HS-5 (cell line): ENCODE results near the gene SOX30.
A peak's percentile ranks its signal among the peaks of the same experiment; 100 is the strongest.
"Not testable (repeated sequence)": the region's sequence is repeated elsewhere in the genome, so short reads cannot be mapped to it uniquely, and the experiment has no call there.

Experiments
- DNase-seq: peaks from one replicate; pipeline ENCODE4 v3.0.0-alpha.2; 2012; ENCODE audit warnings: low read depth

SOX30 gene

GRCh38 chr5:157652377-157652692 is at the start of gene SOX30:
SOX30 (minus strand) TSS chr5:157652438; CDS start chr5:157652078, 360 bp downstream.
- DNase-seq: no peak

DNA sequence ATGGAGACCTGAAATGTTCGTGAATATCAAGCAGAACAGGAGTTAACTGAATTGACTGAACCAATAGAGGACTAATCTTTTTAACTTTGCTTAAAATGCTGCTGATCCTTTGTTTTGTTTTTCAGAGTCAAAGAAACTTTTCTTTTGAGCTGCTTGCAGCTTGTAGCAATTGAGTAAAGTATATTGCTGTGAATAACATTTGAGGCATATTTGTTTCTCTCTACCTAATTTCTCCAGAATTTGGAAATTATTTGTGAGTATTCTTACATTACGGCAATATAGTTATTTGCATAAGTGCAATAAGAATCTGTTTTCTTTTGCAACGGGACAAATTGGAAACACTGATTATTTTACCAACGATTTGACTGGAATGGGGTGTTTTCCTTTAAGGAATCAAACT is 46.4 kb upstream of the SOX30 start:
- not testable (repeated sequence) for DNase-seq

- not testable (repeated sequence) for DNase-seq
Measured at GRCh38 chr5:157696154-157696553, 43.9 kb upstream of the SOX30 start.

- DNase-seq: not testable (repeated sequence)
Measured at GRCh38 chr5:157693816-157694215, 41.6 kb upstream of the SOX30 start.

GRCh38 chr5:157690690-157691433 is 38.6 kb upstream of the SOX30 start:
- no peak for DNase-seq

GRCh38 chr5:157689942-157690689 is 37.9 kb upstream of the SOX30 start:
- no peak for DNase-seq

DNA sequence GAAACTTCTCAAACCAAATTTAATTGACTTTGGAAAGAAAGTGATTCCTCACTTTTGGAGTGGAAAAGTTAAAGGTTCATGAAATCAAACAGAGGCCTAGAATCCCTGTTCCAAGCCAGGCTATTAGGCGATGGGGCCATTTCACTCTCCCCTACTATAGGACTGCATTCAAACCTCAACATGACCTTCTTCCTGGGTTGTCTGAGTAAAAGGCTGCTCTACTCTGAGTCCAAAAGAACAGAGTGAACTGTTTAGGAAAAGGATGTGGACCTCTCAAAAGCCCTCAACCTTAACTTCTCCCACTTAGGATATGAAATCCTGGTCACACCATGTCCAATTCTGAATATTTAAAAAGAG is 34.9 kb upstream of the SOX30 start:
- no peak for DNase-seq

- DNase-seq: not testable (repeated sequence)
Measured at GRCh38 chr5:157686276-157687197, 34.3 kb upstream of the SOX30 start.

DNA sequence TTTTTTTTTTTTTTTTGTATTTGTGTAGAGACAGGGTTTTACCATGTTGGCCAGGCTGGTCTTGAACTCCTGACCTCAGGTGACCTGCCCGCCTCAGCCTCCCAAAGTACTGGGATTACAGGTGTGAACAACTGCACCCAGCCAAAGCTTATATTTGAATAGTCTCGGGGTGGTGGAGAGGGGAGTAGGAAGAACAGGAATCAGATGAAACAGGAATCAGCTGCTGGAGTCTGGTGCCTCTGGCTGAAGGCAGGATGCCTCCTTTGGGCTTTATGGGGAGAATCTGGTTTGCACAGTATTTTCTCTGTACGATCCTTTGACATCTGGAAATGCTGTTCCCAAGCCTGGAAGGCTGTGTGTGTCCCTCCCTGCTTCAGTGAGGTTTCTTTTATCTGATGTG is 30.0 kb upstream of the SOX30 start:
- no peak for DNase-seq

- no peak for DNase-seq
Measured at GRCh38 chr5:157681048-157681447, 28.8 kb upstream of the SOX30 start.

GRCh38 chr5:157680239-157680638 is 28.0 kb upstream of the SOX30 start:
- DNase-seq: no peak

GRCh38 chr5:157679801-157680200 is 27.6 kb upstream of the SOX30 start:
- DNase-seq: no peak

DNA sequence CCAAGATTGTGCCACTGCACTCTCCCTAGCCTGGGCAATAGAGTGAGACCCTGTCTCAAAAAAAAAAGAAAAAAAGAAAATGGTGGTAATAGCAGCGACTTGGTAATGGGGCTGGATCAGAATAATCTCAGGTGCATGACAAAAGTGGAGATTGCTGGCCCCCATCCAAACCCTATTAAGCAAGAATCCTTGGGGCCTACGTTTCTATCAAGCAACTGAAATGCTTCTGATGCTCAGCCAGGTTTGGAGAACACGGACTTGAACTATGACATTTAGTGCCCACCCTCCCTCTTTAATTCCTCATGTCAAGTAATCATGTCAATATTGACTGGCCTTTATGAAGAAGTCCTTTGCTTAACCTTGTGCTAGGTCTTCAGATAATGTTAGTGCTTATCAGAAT is 25.7 kb upstream of the SOX30 start:
- DNase-seq: no peak

GRCh38 chr5:157674351-157674750 is 22.1 kb upstream of the SOX30 start:
- not testable (repeated sequence) for DNase-seq

DNA sequence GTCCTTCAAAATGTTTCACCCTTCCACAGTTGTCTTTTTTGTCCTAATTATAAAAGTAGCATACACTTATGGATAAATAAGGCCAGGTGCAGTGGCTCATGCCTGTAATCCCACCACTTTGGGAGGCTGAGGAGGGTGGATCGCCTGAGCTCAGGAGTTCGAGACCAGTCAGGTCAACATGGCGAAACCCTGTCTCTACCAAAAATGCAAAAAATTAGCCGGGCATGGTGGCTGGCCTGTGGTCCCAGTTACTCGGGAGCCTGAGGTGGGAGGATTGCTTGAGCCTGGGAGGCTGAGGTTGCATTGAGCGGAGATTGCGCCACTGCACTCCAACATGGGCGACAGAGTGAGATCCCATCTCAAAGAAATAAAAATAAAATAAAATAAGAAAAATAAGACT is 20.7 kb upstream of the SOX30 start:
- DNase-seq: no peak

- DNase-seq: no peak
Measured at GRCh38 chr5:157671592-157672330, 19.5 kb upstream of the SOX30 start.

DNA sequence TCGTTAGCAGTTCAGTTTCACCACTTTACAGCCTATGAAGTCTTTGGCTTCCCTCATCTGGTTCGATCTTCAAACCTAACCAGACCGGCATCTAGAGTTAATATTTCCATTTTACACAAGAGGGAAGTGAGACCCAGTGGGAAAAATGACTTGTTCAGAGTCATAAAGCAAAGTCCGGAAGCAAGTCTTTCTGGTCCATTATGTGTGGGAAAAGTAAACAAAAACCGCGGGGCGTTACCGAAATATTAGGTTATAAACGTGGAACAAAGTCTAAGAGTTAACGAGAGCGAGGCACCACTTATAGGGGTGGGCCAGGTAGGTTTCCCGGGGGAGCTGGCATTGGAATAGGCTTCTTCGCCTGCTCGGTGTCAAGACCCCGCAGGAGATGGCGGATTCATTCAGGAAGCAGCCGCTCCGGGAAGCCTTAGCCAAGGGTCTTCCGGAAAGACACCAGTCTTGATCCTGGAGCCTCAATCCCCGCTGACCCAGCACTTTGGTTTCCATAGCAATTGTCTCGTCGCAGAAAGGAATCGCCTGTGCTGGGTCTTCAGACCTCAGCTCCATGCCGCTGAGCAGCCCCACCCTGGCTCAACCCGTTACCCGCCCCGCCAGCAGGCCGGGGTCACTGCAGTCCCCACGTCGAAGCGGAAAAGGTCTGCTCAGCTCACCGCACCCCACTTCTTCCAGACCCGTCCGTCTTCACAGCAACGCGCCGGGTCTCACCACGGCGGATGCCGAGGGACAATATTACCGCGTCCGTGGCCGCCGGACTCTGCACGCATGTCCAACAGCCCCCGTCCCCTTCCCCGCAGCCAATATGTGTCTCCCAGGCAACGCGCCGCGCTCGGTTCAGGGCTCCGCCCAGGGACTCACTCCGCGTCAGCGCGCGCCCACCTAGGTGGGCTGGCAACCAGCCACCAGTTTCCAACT is 18.7 kb upstream of the SOX30 start, which contains the start of gene C5orf52:
Gene C5orf52 (plus strand): TSS at position 872 of the 930 bp plus-strand sequence. CDS start 82 bp downstream, outside the sequence.
- peak; percentile 3 for DNase-seq

DNA sequence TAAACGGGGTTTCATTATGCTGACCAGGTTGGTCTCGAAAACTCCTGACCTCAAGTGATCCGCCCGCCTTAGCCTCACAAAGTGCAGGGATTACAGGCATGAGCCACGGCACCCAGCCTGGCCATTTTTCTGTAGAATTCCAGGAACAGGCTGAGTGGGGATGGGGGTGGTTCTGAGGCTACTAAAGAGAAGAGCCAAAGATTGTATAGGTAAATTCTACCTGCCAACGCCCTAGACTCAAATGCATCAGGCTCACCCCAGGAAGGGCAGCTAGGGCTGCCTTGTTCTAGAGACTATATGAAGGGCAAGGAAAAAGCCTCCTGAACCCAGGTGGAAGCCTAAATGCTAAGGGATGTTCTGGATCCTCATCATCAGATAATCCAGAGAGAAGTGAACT is 17.5 kb upstream of the SOX30 start:
- DNase-seq: no peak

DNA sequence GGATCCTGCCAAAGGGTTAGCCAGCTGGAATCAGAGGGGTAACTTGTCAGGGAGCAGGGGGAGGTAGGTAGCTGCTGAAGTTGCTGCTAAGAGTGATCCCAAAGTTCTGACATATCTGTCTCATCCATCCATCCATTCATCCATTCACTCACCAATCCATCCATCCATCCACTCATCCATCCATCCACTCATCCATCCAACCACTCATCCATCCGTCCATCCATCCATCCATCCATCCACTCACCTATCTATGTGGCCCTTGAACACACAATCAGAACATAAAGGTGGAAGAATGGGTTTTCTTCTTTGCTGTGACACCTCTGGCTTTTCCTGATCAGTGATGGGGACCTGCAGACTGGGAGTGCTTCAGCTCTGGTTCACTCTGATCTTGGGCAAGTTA is 16.1 kb upstream of the SOX30 start:
- DNase-seq: no peak

DNA sequence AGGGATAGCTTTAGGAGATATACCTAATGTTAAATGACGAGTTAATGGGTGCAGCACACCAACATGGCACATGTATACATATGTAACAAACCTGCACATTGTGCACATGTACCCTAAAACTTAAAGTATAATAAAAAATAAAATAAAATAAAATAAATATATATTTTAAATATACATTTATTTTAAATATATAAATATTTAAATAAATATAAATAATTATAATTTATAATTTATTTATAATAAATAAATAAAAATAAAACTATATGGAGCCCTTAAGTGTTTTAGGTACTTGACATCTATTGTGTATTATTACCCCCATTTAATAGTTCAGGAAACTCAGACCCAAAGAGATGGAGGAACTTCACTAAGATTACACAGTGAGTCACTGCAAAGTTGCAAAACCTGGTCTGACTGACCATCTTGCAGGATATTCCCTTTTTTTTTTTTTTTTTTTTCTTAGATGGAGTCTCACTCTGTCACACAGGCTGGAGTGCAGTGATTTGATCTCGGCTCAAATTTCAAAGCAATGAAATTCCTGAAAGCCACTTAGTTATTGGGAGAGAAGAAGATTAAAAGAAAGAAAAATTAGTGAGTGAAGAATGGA is 13.3 kb upstream of the SOX30 start:
- DNase-seq: peak; percentile 68
